ENCODE measurements around the gene KCNC1.

DNA sequence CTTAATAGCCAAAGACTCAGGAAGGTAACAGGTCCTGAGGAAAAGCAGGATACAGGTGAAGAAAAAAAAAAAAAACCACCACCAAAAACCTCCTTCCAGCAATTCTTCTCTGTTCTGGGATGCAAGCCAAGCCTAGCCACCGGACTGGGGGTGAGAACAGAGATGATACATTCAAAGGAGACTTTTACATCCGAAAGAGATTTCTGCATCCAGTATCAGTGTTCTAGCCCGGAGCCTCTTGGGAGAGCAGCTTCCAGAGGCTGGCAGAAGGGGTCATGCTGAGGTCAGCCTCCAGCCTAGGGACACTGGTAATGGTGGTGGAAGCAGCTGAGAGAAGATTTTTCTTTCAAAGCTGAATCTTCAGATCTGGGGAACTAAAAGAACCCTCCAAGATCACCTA is 76.2 kb downstream of the KCNC1 start:
- TF ChIP-seq, protein P1, sequence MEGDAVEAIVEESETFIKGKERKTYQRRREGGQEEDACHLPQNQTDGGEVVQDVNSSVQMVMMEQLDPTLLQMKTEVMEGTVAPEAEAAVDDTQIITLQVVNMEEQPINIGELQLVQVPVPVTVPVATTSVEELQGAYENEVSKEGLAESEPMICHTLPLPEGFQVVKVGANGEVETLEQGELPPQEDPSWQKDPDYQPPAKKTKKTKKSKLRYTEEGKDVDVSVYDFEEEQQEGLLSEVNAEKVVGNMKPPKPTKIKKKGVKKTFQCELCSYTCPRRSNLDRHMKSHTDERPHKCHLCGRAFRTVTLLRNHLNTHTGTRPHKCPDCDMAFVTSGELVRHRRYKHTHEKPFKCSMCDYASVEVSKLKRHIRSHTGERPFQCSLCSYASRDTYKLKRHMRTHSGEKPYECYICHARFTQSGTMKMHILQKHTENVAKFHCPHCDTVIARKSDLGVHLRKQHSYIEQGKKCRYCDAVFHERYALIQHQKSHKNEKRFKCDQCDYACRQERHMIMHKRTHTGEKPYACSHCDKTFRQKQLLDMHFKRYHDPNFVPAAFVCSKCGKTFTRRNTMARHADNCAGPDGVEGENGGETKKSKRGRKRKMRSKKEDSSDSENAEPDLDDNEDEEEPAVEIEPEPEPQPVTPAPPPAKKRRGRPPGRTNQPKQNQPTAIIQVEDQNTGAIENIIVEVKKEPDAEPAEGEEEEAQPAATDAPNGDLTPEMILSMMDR (conservative IDR thresholded peaks at IDR 0.05; ENCODE audit: low read depth in 2 of 2), result no peak
- TF ChIP-seq EZH2 (IDR thresholded peaks at IDR 0.05; ENCODE audit: low read depth, unreplicated experiment) (no peak), POLR2AphosphoS5 (IDR thresholded peaks at IDR 0.05; ENCODE audit: low read depth) (no peak), EZH2phosphoT487 (IDR thresholded peaks at IDR 0.05; ENCODE audit: unreplicated experiment) (no peak), CREB1 (CRISPR knock-in tag; IDR thresholded peaks at IDR 0.05; ENCODE audit: low read depth) (no peak), ZNF331 (CRISPR knock-in tag; IDR thresholded peaks at IDR 0.05; ENCODE audit: low read depth) (no peak), JUNB (IDR thresholded peaks at IDR 0.05; ENCODE audit: unreplicated experiment) (no peak), STAT1 (IDR thresholded peaks at IDR 0.05; ENCODE audit: unreplicated experiment) (no peak), NANOG (IDR thresholded peaks at IDR 0.05; ENCODE audit: borderline replicate concordance) (no peak)
- TF ChIP-seq, protein P2, sequence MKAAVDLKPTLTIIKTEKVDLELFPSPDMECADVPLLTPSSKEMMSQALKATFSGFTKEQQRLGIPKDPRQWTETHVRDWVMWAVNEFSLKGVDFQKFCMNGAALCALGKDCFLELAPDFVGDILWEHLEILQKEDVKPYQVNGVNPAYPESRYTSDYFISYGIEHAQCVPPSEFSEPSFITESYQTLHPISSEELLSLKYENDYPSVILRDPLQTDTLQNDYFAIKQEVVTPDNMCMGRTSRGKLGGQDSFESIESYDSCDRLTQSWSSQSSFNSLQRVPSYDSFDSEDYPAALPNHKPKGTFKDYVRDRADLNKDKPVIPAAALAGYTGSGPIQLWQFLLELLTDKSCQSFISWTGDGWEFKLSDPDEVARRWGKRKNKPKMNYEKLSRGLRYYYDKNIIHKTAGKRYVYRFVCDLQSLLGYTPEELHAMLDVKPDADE (IDR thresholded peaks at IDR 0.05), result no peak
- TF ChIP-seq, protein P3, sequence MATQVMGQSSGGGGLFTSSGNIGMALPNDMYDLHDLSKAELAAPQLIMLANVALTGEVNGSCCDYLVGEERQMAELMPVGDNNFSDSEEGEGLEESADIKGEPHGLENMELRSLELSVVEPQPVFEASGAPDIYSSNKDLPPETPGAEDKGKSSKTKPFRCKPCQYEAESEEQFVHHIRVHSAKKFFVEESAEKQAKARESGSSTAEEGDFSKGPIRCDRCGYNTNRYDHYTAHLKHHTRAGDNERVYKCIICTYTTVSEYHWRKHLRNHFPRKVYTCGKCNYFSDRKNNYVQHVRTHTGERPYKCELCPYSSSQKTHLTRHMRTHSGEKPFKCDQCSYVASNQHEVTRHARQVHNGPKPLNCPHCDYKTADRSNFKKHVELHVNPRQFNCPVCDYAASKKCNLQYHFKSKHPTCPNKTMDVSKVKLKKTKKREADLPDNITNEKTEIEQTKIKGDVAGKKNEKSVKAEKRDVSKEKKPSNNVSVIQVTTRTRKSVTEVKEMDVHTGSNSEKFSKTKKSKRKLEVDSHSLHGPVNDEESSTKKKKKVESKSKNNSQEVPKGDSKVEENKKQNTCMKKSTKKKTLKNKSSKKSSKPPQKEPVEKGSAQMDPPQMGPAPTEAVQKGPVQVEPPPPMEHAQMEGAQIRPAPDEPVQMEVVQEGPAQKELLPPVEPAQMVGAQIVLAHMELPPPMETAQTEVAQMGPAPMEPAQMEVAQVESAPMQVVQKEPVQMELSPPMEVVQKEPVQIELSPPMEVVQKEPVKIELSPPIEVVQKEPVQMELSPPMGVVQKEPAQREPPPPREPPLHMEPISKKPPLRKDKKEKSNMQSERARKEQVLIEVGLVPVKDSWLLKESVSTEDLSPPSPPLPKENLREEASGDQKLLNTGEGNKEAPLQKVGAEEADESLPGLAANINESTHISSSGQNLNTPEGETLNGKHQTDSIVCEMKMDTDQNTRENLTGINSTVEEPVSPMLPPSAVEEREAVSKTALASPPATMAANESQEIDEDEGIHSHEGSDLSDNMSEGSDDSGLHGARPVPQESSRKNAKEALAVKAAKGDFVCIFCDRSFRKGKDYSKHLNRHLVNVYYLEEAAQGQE (IDR thresholded peaks at IDR 0.05; ENCODE audit: unreplicated experiment), result no peak
- TF ChIP-seq, protein P4, sequence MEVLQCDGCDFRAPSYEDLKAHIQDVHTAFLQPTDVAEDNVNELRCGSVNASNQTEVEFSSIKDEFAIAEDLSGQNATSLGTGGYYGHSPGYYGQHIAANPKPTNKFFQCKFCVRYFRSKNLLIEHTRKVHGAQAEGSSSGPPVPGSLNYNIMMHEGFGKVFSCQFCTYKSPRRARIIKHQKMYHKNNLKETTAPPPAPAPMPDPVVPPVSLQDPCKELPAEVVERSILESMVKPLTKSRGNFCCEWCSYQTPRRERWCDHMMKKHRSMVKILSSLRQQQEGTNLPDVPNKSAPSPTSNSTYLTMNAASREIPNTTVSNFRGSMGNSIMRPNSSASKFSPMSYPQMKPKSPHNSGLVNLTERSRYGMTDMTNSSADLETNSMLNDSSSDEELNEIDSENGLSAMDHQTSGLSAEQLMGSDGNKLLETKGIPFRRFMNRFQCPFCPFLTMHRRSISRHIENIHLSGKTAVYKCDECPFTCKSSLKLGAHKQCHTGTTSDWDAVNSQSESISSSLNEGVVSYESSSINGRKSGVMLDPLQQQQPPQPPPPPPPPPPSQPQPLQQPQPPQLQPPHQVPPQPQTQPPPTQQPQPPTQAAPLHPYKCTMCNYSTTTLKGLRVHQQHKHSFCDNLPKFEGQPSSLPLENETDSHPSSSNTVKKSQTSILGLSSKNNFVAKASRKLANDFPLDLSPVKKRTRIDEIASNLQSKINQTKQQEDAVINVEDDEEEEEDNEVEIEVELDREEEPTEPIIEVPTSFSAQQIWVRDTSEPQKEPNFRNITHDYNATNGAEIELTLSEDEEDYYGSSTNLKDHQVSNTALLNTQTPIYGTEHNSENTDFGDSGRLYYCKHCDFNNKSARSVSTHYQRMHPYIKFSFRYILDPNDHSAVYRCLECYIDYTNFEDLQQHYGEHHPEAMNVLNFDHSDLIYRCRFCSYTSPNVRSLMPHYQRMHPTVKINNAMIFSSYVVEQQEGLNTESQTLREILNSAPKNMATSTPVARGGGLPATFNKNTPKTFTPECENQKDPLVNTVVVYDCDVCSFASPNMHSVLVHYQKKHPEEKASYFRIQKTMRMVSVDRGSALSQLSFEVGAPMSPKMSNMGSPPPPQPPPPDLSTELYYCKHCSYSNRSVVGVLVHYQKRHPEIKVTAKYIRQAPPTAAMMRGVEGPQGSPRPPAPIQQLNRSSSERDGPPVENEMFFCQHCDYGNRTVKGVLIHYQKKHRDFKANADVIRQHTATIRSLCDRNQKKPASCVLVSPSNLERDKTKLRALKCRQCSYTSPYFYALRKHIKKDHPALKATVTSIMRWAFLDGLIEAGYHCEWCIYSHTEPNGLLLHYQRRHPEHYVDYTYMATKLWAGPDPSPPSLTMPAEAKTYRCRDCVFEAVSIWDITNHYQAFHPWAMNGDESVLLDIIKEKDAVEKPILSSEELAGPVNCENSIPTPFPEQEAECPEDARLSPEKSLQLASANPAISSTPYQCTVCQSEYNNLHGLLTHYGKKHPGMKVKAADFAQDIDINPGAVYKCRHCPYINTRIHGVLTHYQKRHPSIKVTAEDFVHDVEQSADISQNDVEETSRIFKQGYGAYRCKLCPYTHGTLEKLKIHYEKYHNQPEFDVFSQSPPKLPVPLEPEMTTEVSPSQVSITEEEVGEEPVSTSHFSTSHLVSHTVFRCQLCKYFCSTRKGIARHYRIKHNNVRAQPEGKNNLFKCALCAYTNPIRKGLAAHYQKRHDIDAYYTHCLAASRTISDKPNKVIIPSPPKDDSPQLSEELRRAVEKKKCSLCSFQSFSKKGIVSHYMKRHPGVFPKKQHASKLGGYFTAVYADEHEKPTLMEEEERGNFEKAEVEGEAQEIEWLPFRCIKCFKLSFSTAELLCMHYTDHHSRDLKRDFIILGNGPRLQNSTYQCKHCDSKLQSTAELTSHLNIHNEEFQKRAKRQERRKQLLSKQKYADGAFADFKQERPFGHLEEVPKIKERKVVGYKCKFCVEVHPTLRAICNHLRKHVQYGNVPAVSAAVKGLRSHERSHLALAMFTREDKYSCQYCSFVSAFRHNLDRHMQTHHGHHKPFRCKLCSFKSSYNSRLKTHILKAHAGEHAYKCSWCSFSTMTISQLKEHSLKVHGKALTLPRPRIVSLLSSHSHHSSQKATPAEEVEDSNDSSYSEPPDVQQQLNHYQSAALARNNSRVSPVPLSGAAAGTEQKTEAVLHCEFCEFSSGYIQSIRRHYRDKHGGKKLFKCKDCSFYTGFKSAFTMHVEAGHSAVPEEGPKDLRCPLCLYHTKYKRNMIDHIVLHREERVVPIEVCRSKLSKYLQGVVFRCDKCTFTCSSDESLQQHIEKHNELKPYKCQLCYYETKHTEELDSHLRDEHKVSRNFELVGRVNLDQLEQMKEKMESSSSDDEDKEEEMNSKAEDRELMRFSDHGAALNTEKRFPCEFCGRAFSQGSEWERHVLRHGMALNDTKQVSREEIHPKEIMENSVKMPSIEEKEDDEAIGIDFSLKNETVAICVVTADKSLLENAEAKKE (CRISPR knock-in tag; IDR thresholded peaks at IDR 0.05), result no peak

All from GM23338 (cell line).